ENCODE data around the gene CSNK1E.

Gene CSNK1E

GRCh38 chr22:38250643-38251340, 66.4 kb downstream of the CSNK1E start:
- DNase-seq (ENCODE audit: low read depth in 2 of 2): no peak

- DNase-seq (ENCODE audit: low read depth in 2 of 2): no peak
Measured at GRCh38 chr22:38249803-38250642, 67.2 kb downstream of the CSNK1E start.

GRCh38 chr22:38249301-38249700, 67.9 kb downstream of the CSNK1E start:
- DNase-seq (ENCODE audit: low read depth in 2 of 2): no peak

GRCh38 chr22:38248280-38248679, 69.0 kb downstream of the CSNK1E start:
- no peak for DNase-seq (ENCODE audit: low read depth in 2 of 2)

- no peak for DNase-seq (ENCODE audit: low read depth in 2 of 2)
Measured at GRCh38 chr22:38247713-38248112, 69.5 kb downstream of the CSNK1E start.

- no peak for DNase-seq (ENCODE audit: low read depth in 2 of 2)
Measured at GRCh38 chr22:38246692-38247091, 70.5 kb downstream of the CSNK1E start.

GRCh38 chr22:38246046-38246658, 71.1 kb downstream of the CSNK1E start:
- DNase-seq (ENCODE audit: low read depth in 2 of 2): no peak

GRCh38 chr22:38244106-38244505, 73.1 kb downstream of the CSNK1E start:
- DNase-seq (ENCODE audit: low read depth in 2 of 2): no peak

- DNase-seq (ENCODE audit: low read depth in 2 of 2): no peak
Measured at GRCh38 chr22:38243007-38243765, 74.0 kb downstream of the CSNK1E start.

GRCh38 chr22:38240734-38241252, 76.4 kb downstream of the CSNK1E start:
- DNase-seq (ENCODE audit: low read depth in 2 of 2): no peak

Measured in stimulated activated CD8-positive, alpha-beta memory T cell treated with anti-CD3 and anti-CD28 coated beads, Interleukin-2, amount 100 ng/mL, for 48 hours (primary cell).